T-helper 17 cell (primary cell): ENCODE results near the gene RPL10L. TPM values are rescaled to one million over a fixed set of nuclear protein-coding genes. Genes with fewer than 3 reads are reported as not detected.

Experiments used
- ATAC-seq: fragments of 150-1000 bp; cut with Tn5 transposase; 2 replicates; pipeline ENCODE4 v1.10.0; 2021; ENCODE audit warnings: mild to moderate bottlenecking, moderate library complexity
- DNase-seq, 3 donors: peaks; one replicate each; pipeline versions ENCODE4 v3.0.0 to v3.0.0-alpha.2; 2020 to 2021
- H3K9me3 ChIP-seq: one replicate; pipeline ENCODE4 v1.7.0; 2013; ENCODE audit warnings: low read length, mild to moderate bottlenecking; ENCODE audit not compliant: control insufficient read depth, poor library complexity, severe bottlenecking
- H3K27ac Mint-ChIP-seq: one replicate; pipeline ENCODE4 v1.8.0; 2022; ENCODE audit warnings: mild to moderate bottlenecking, moderate library complexity, mixed read lengths
- H3K27me3 Mint-ChIP-seq: one replicate; pipeline ENCODE4 v1.8.0; 2022; ENCODE audit warnings: mixed read lengths
- H3K36me3 Mint-ChIP-seq: one replicate; pipeline ENCODE4 v1.8.0; 2022; ENCODE audit warnings: low read depth, mixed read lengths
- H3K4me1 Mint-ChIP-seq: one replicate; pipeline ENCODE4 v1.8.0; 2022; ENCODE audit warnings: mild to moderate bottlenecking, mixed read lengths
- H3K4me3 Mint-ChIP-seq: one replicate; pipeline ENCODE4 v1.8.0; 2022; ENCODE audit warnings: mild to moderate bottlenecking, moderate library complexity, mixed read lengths
- total RNA-seq, 4 donors: library from RNA in 2 of 4; stranded (reverse) in 2 of 4; gene quantifications; one replicate each; pipeline ENCODE4 v1.2.3 and lab custom pipeline; 2022 to 2026

Gene RPL10L
- not detected for total RNA-seq
- total RNA-seq (lab: John Stamatoyannopoulos, UW): 0 reads per million in 2 donors

DNA sequence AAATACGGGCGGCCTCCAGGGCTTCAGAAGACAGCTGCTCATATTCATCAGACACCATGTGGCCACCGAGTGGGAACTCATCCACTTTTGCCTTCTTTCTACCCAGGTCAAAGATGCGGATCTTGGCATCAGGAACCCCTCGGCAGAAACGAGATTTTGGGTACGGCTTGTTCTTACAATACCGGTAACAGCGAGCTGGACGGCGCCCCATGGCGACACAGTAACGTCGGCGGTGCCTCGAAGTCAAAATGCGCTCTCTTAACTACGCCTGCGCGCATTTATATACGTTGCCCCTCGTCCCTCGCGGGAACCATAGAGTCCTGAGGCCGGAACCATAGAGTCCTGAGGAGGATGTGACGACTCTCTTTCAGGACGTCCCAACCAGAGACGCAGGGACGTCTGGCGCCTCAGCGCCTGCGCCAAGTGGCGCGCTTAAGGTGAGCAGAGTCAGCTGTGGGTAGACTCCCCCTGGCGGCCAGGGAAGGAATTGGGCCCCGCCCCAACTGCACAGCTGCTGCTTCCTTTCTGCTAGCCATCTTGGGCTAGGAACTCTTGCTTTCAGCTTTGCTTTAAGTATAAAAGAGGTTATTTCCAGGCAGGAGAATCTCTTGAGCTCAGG lies at the start of gene RPL10L:
Gene RPL10L (minus strand): TSS at position 256 of the 619 bp plus-strand sequence. CDS start 45 bp downstream, at position 211.
- no peak for ATAC-seq
- no peak for DNase-seq
- no peaks in the 10 kb centered on the region for H3K4me1 Mint-ChIP-seq
- no peaks in the 10 kb centered on the region for H3K9me3 ChIP-seq
- no peak within 1 kb of the TSS for H3K4me3 Mint-ChIP-seq
- no peak within 1 kb of the TSS for H3K27ac Mint-ChIP-seq
- H3K27me3 Mint-ChIP-seq: no peaks in the 10 kb centered on the region
- no peaks in the 10 kb centered on the region for H3K36me3 Mint-ChIP-seq

DNA sequence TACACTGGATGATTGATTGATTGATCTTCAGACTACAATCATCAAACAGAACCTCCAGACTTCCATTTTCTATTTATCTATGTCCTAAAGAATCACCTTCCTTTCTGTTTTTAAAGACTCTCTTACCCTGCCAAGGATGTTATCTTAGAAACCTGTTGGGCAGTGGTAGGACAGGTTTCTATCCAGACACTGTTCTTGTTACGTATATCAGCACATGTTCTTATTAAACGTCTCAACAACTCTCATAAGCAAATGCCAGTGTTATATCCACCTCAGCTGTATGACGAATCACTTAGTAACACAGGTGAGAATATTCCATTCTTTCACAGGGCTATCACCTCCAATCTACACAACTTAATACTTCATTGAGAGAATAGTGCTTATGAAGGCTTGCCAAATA lies 40.2 kb upstream of the RPL10L start:
- no peaks in the 10 kb centered on the region for H3K9me3 ChIP-seq
- no peaks in the 10 kb centered on the region for H3K36me3 Mint-ChIP-seq
- no peak for ATAC-seq
- no peaks in the 10 kb centered on the region for H3K27me3 Mint-ChIP-seq
- no peak overlapping the region for H3K4me3 Mint-ChIP-seq
- no peaks in the 10 kb centered on the region for H3K4me1 Mint-ChIP-seq
- H3K27ac Mint-ChIP-seq: no peak overlapping the region
- no peak for DNase-seq

DNA sequence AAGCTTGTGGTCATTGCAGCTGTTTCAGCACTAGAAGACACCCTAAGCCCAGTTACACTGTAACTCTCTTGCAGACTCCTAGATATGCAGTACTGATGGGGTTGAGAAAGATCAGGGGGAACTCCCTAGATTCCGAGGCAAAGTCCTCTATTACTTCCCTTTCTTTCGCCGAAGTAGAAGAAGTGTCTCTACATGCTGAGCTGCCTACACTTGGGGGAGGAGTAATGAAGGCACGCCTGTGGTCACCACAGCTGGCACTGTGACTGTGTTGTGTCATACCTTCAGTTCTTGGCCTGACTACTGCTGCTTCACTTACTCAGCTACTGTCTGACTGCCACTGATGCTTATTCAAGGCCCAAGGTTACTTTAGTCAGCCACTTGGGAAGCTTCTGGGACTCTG lies 35.1 kb upstream of the RPL10L start:
- no peaks in the 10 kb centered on the region for H3K27me3 Mint-ChIP-seq

DNA sequence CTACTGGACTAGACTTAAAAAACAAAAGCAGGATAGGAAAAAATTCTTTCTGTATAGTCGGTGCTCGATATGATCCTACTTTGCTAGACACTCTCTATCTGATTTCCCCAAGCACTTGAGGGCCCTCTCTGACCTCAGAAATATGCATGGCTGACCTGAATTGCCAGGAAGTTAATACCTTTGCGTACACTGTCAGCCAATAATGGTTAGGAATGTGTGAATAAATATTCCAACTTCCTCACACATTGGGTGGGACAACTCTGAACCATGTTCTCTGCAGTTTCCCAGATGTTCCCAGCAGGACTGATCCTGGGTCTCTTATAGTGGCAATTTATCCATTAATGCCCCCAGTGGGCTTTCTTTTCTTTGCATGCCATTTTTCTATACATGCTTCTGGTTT lies 20.5 kb upstream of the RPL10L start:
- Mint-ChIP-seq H3K4me3 (no peak overlapping the region), H3K4me1 (no peaks in the 10 kb centered on the region), H3K36me3 (no peaks in the 10 kb centered on the region), H3K27ac (no peak overlapping the region), H3K27me3 (no peaks in the 10 kb centered on the region)
- no peaks in the 10 kb centered on the region for H3K9me3 ChIP-seq
- ATAC-seq: no peak
- no peak for DNase-seq

More for the DNA sequence above, 35.1 kb upstream of the RPL10L start:
- no peak for DNase-seq
- ATAC-seq: no peak
- Mint-ChIP-seq H3K4me3 (no peak overlapping the region), H3K36me3 (no peaks in the 10 kb centered on the region), H3K4me1 (no peaks in the 10 kb centered on the region), H3K27ac (no peak overlapping the region)
- H3K9me3 ChIP-seq: no peaks in the 10 kb centered on the region

DNA sequence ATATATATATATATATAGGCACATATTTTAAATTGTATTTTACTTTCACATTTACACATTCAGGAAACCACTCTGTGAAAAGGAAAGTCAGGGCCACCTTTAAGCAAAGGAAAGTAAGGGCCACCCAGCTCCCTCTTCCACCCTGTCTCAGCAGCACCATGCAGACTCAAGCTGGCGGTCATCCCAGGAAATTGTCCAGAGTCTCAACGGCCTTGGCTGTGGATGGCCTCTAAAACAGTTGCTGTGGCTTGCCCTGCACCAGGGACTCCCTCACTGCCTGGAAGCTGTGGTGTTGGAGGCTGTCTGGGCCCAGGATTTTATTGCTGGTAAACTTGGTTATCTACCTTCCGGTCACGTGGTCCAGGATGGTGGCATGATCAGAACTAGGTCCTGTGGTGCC lies 11.8 kb upstream of the RPL10L start:
- H3K9me3 ChIP-seq: no peaks in the 10 kb centered on the region
- Mint-ChIP-seq H3K27me3 (no peaks in the 10 kb centered on the region), H3K4me1 (no peaks in the 10 kb centered on the region), H3K27ac (no peak overlapping the region), H3K36me3 (no peaks in the 10 kb centered on the region), H3K4me3 (no peak overlapping the region)
- DNase-seq (no peak), ATAC-seq (no peak)

DNA sequence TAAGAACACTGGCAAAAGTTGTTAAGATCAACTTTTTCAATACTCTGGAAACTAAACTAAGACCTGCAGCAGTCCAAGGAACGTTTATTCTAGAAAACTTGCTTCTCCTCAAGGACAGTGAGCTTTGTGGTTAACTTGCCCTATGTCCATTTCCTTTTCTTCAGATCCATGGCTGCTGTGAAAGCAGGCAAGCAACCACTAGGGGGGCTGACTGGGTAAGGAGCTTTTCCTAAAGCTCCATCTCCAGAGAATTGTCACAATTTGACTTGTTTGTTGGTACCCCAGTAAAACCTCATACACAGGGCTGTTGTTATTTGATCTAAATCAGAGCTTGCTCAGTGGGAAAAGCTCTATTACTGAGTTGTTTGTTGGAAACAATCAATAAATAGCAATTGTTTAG lies 10.1 kb upstream of the RPL10L start:
- ATAC-seq: no peak
- Mint-ChIP-seq H3K27me3 (no peaks in the 10 kb centered on the region), H3K36me3 (no peaks in the 10 kb centered on the region), H3K27ac (no peak overlapping the region), H3K4me3 (no peak overlapping the region), H3K4me1 (no peaks in the 10 kb centered on the region)
- no peaks in the 10 kb centered on the region for H3K9me3 ChIP-seq
- no peak for DNase-seq

DNA sequence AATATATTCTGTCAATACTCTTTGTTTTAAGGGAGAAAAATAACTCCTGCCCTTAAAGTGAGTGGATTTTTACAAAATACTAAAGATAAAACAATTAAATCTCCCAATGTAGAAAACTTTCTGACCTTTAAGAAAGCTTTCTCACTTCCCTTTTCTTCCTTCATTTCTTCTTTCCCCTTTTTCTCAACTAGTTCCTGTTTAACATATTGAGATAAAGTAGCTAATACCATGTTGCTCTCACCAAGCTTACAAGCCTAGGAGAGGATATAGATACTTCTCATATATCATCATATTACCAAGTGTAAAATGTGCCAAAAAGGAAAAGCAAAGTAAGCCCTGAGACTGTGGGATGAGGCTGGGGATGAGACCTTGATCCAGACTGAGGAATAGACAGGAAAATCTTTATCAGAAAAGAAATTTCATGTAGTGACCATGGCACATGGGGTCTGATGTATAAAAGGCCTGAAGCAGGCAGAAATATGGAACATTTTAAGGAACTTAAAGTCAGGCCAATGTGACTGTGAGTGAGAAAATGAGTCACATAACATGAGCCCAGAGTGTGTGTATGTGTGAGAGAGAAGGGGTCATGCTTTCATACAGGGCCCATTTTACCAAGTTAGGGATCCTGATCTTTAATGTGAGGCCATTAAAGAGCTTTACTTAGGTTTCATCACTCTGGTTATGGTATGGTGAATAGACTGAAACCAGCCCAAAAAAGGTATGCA lies 1.6 kb upstream of the RPL10L start:
- no peak for ATAC-seq
- H3K9me3 ChIP-seq: no peaks in the 10 kb centered on the region

DNA sequence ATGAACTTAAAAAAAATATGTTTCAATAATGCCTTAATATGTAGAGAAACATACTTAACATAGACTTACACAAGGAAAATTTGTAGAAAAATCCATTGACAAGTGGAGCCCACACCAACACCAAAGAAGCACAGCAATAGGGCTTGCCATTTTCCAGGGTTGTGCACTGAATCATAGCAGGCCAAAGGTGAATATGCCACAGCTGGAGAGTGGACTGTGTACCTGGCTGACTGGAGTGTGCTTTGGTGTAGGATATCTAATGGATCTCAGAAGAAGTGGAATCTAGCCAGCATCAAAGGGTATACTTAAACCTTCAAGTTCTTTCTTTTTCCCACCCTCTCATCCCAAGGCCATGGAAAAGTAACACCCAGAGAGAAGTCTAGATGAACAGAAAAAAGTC lies 4.8 kb downstream of the RPL10L start:
- no peak for ATAC-seq
- Mint-ChIP-seq H3K4me3 (no peak overlapping the region), H3K4me1 (no peaks in the 10 kb centered on the region), H3K27ac (no peak overlapping the region), H3K27me3 (no peaks in the 10 kb centered on the region), H3K36me3 (no peaks in the 10 kb centered on the region)
- DNase-seq: no peak
- H3K9me3 ChIP-seq: peaks cover 2% of the 10 kb centered on the region

More for the DNA sequence above, 1.6 kb upstream of the RPL10L start:
- no peaks in the 10 kb centered on the region for H3K27me3 Mint-ChIP-seq
- H3K4me3 Mint-ChIP-seq: no peak overlapping the region
- no peak for DNase-seq
- H3K27ac Mint-ChIP-seq: no peak overlapping the region
- no peaks in the 10 kb centered on the region for H3K4me1 Mint-ChIP-seq
- no peaks in the 10 kb centered on the region for H3K36me3 Mint-ChIP-seq

DNA sequence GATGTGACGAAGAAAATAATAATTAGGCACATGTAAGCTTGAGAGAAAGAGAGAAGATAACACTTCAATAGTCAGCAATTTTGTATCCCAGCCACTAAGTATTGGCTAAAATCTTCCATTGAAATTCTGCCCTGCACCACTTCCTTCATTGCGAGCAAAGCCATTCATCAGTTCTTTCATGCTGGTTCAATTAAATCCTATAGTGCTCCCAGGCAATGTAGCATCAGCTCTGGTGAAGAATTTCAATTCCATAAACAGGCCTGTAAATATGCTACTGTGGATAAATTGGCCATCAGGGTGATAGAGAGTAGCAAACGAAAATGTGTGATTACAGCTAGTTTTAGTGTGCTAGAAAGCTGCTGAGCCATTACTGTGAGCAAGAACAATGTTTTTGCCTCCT lies 24.7 kb downstream of the RPL10L start:
- H3K4me3 Mint-ChIP-seq: no peak overlapping the region
- H3K4me1 Mint-ChIP-seq: no peaks in the 10 kb centered on the region
- no peaks in the 10 kb centered on the region for H3K27me3 Mint-ChIP-seq
- no peaks in the 10 kb centered on the region for H3K36me3 Mint-ChIP-seq
- H3K27ac Mint-ChIP-seq: no peak overlapping the region
- no peaks in the 10 kb centered on the region for H3K9me3 ChIP-seq
- ATAC-seq (no peak), DNase-seq (no peak)
